ENCODE results near the gene TYMS. TPM values are rescaled to one million over a fixed set of nuclear protein-coding genes. Genes with fewer than 3 reads are reported as not detected.

TYMS gene
- total and polyA plus RNA-seq, 9 of the 15 experiments (the other 6 are each of a cell fraction or from before 2014, with no cell fraction given) = 69.1 to 409 (median 175) TPM

DNA sequence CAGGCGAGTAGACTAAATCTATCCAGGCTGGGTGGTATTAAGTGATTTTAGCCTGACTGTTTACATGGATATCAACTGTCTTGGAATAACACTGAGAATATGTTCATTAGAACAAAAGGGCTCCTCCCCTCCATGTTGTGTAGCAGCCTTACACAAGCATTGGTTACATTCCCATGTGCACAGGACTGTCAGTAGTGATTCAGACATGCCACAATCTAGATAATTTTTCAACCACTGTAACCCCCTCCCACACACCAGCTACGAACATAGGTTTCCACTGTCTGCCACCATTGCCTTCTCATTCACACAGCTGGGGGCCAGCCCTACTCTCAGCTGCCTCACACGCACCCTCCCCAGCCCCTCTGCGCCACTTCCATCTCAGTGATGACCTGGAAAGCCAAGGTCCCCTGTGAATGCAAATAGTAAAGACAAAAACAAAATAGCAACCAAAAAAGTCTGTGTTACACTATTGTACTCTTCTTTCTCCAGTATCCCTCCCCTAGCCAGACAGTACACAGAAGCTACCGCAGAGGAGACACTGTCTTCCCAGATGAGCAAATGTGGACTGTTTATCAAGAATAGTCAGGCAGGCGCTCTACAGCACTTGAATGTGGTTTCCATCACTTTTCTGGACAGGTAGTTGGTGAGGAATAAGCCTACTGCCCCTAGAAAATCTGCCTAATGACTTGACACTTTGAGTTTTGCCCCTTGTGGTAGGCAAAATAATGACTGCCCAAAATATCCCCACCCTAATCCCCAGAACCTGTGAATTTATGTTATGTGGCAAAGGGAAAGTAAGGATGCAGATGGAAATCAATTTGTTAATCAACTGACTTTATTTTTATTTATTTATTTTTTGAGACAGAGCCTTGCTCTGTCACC, 27.9 kb upstream of the TYMS start (continued):
- TF ChIP-seq, protein P1, sequence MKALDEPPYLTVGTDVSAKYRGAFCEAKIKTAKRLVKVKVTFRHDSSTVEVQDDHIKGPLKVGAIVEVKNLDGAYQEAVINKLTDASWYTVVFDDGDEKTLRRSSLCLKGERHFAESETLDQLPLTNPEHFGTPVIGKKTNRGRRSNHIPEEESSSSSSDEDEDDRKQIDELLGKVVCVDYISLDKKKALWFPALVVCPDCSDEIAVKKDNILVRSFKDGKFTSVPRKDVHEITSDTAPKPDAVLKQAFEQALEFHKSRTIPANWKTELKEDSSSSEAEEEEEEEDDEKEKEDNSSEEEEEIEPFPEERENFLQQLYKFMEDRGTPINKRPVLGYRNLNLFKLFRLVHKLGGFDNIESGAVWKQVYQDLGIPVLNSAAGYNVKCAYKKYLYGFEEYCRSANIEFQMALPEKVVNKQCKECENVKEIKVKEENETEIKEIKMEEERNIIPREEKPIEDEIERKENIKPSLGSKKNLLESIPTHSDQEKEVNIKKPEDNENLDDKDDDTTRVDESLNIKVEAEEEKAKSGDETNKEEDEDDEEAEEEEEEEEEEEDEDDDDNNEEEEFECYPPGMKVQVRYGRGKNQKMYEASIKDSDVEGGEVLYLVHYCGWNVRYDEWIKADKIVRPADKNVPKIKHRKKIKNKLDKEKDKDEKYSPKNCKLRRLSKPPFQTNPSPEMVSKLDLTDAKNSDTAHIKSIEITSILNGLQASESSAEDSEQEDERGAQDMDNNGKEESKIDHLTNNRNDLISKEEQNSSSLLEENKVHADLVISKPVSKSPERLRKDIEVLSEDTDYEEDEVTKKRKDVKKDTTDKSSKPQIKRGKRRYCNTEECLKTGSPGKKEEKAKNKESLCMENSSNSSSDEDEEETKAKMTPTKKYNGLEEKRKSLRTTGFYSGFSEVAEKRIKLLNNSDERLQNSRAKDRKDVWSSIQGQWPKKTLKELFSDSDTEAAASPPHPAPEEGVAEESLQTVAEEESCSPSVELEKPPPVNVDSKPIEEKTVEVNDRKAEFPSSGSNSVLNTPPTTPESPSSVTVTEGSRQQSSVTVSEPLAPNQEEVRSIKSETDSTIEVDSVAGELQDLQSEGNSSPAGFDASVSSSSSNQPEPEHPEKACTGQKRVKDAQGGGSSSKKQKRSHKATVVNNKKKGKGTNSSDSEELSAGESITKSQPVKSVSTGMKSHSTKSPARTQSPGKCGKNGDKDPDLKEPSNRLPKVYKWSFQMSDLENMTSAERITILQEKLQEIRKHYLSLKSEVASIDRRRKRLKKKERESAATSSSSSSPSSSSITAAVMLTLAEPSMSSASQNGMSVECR (CRISPR knock-in tag; IDR thresholded peaks at IDR 0.05) = no peak
- TF ChIP-seq, protein P2, sequence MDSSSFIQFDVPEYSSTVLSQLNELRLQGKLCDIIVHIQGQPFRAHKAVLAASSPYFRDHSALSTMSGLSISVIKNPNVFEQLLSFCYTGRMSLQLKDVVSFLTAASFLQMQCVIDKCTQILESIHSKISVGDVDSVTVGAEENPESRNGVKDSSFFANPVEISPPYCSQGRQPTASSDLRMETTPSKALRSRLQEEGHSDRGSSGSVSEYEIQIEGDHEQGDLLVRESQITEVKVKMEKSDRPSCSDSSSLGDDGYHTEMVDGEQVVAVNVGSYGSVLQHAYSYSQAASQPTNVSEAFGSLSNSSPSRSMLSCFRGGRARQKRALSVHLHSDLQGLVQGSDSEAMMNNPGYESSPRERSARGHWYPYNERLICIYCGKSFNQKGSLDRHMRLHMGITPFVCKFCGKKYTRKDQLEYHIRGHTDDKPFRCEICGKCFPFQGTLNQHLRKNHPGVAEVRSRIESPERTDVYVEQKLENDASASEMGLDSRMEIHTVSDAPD (CRISPR knock-in tag; IDR thresholded peaks at IDR 0.05) = no peak
- TF ChIP-seq ZNF311 (CRISPR knock-in tag; IDR thresholded peaks at IDR 0.05) = no peak
- TF ChIP-seq, protein P3, sequence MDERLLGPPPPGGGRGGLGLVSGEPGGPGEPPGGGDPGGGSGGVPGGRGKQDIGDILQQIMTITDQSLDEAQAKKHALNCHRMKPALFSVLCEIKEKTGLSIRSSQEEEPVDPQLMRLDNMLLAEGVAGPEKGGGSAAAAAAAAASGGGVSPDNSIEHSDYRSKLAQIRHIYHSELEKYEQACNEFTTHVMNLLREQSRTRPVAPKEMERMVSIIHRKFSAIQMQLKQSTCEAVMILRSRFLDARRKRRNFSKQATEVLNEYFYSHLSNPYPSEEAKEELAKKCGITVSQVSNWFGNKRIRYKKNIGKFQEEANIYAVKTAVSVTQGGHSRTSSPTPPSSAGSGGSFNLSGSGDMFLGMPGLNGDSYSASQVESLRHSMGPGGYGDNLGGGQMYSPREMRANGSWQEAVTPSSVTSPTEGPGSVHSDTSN (CRISPR knock-in tag; IDR thresholded peaks at IDR 0.05; ENCODE audit: low read depth) = no peak
- TF ChIP-seq, protein P3 (tag; conservative IDR thresholded peaks at IDR 0.05; ENCODE audit: low read depth) = no peak
- TF ChIP-seq MAFG (tag; conservative IDR thresholded peaks at IDR 0.05) = 0 out of 2 replicates have a peak, but pooled peaks have one; percentile 16
- 0 out of 2 replicates have a peak, but pooled peaks have one; percentile 21 for TF ChIP-seq CTBP1 (IDR thresholded peaks at IDR 0.05; ENCODE audit: borderline replicate concordance)
- no peak for TF ChIP-seq TAF1 (IDR thresholded peaks at IDR 0.05; ENCODE audit: control insufficient read depth, extremely low read depth, insufficient read depth, low read length, severe bottlenecking)
- peak; percentile 62 for TF ChIP-seq ZNF316 (IDR thresholded peaks at IDR 0.05)
- TF ChIP-seq, protein P4, sequence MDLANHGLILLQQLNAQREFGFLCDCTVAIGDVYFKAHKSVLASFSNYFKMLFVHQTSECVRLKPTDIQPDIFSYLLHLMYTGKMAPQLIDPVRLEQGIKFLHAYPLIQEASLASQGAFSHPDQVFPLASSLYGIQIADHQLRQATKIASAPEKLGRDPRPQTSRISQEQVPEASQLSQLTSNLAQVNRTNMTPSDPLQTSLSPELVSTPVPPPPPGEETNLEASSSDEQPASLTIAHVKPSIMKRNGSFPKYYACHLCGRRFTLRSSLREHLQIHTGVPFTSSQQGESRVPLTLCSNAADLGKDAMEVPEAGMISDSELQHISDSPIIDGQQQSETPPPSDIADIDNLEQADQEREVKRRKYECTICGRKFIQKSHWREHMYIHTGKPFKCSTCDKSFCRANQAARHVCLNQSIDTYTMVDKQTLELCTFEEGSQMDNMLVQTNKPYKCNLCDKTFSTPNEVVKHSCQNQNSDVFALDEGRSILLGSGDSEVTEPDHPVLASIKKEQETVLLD (IDR thresholded peaks at IDR 0.05) = no peak
- TF ChIP-seq NR2C2 (CRISPR knock-in tag; IDR thresholded peaks at IDR 0.05) = no peak
- no peak for TF ChIP-seq NR2C2 (tag; IDR thresholded peaks at IDR 0.05)
- TF ChIP-seq, protein P5, sequence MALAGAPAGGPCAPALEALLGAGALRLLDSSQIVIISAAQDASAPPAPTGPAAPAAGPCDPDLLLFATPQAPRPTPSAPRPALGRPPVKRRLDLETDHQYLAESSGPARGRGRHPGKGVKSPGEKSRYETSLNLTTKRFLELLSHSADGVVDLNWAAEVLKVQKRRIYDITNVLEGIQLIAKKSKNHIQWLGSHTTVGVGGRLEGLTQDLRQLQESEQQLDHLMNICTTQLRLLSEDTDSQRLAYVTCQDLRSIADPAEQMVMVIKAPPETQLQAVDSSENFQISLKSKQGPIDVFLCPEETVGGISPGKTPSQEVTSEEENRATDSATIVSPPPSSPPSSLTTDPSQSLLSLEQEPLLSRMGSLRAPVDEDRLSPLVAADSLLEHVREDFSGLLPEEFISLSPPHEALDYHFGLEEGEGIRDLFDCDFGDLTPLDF (CRISPR knock-in tag; IDR thresholded peaks at IDR 0.05) = no peak
